Cardiac muscle cell (in vitro differentiated cells and primary cell): ENCODE measurements around the gene AOPEP. TPM values are rescaled to one million over a fixed set of nuclear protein-coding genes. Genes with fewer than 3 reads are reported as not detected.

ENCODE experiments used
- DNase-seq, 2 donors: peaks; one replicate each; pipeline versions ENCODE4 v3.0.0 to v3.0.0-alpha.2; 2010 to 2017; ENCODE audit warnings: low read depth in 1 of 2, low spot score in 1 of 2
- H3K27ac ChIP-seq: fragments of 200-600 bp; sonication (generic); 2 replicates; pipeline ENCODE4 v1.5.1; 2016
- H3K27me3 ChIP-seq: fragments of 200-600 bp; sonication (generic); 2 replicates; pipeline ENCODE4 v1.6.0; 2016; ENCODE audit warnings: control low read depth
- H3K36me3 ChIP-seq: fragments of 200-600 bp; sonication (generic); 2 replicates; pipeline ENCODE4 v1.5.1; 2016; ENCODE audit warnings: control low read depth
- H3K4me1 ChIP-seq: fragments of 200-600 bp; sonication (generic); 2 replicates; pipeline ENCODE4 v1.8.1; 2017; ENCODE audit warnings: low read depth, mild to moderate bottlenecking, mixed run types
- H3K4me3 ChIP-seq: fragments of 200-600 bp; sonication (generic); 2 replicates; pipeline ENCODE4 v1.5.1; 2016; ENCODE audit warnings: mild to moderate bottlenecking
- H3K9me3 ChIP-seq: fragments of 200-600 bp; sonication (generic); 2 replicates; pipeline ENCODE4 v1.5.1; 2017; ENCODE audit warnings: low read depth, mild to moderate bottlenecking, control low read depth
- polyA plus RNA-seq: library from polyadenylated mRNA; unstranded; fragments of >200 nt; fragmentation: Nextera tagmentation; extraction: Ambion mirVana; gene quantifications from 2 replicates; pipeline ENCODE4 v1.2.1, GENCODE V29; 2016
- total RNA-seq: library from RNA; depleted of rRNA; stranded (reverse); fragments of >200 nt; gene quantifications from 2 replicates; pipeline ENCODE4 v1.2.3, GENCODE V29; 2016
- TF ChIP-seq, protein P1 (sequence below): IDR thresholded peaks from 2 replicates; pipeline ENCODE4 v1.5.1; 2012; ENCODE audit warnings: low read depth, mild to moderate bottlenecking, low read length

The AOPEP gene
- total and polyA plus RNA-seq, 2 experiments from 2014 or later, result 46.8 to 88.7 TPM

DNA sequence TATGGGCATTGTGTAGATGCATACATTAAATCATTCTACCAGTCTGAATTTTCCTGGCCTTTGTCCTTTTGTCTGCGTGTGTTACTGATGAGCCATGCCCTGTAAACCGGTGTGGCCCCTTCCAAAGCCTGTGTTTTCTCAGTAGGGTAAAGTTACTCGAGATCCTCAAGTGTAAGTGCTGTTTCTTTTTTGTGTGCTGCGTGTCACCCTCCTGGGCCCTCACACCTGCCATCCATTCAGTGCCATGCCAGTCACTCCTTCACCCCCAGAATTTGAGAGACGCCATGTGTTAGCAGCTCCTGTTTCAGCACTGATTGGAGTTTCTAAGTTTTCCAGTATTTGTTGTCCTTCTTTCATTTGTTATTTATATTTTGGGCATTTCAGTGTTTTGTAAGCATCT, 302.8 kb downstream of the AOPEP start:
- H3K27ac ChIP-seq, result no peak overlapping the region
- H3K4me1 ChIP-seq, result peaks cover 42% of the 10 kb centered on the region
- TF ChIP-seq, protein P1, sequence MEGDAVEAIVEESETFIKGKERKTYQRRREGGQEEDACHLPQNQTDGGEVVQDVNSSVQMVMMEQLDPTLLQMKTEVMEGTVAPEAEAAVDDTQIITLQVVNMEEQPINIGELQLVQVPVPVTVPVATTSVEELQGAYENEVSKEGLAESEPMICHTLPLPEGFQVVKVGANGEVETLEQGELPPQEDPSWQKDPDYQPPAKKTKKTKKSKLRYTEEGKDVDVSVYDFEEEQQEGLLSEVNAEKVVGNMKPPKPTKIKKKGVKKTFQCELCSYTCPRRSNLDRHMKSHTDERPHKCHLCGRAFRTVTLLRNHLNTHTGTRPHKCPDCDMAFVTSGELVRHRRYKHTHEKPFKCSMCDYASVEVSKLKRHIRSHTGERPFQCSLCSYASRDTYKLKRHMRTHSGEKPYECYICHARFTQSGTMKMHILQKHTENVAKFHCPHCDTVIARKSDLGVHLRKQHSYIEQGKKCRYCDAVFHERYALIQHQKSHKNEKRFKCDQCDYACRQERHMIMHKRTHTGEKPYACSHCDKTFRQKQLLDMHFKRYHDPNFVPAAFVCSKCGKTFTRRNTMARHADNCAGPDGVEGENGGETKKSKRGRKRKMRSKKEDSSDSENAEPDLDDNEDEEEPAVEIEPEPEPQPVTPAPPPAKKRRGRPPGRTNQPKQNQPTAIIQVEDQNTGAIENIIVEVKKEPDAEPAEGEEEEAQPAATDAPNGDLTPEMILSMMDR, result no peak
- no peaks in the 10 kb centered on the region for H3K36me3 ChIP-seq
- no peak for DNase-seq
- H3K9me3 ChIP-seq, result no peaks in the 10 kb centered on the region
- H3K4me3 ChIP-seq, result no peak overlapping the region
- H3K27me3 ChIP-seq, result no peaks in the 10 kb centered on the region

DNA sequence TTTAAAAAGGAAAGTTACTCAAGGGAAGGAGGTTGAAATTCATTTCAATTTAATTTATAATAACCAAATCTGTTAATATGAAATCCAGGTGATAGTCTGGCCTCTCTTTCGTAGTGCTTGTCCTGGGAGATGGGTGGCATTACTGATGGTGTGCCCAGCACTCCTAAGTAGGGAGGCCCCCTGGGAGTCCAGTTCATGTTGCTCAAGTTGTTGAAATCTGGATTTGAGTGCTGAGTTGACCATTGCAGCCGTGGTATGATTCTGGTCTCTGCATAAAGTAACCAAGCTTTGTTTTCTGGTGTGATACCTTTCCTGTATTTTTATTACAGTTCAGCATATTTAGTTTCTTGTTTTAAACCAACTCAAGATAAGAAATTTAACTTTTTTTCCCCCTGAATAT, 303.2 kb downstream of the AOPEP start:
- Histone ChIP-seq H3K9me3 (no peaks in the 10 kb centered on the region), H3K27me3 (no peaks in the 10 kb centered on the region), H3K4me3 (no peak overlapping the region), H3K36me3 (no peaks in the 10 kb centered on the region), H3K4me1 (peaks cover 39% of the 10 kb centered on the region), H3K27ac (no peak overlapping the region)
- TF ChIP-seq, protein P1, result no peak
- no peak for DNase-seq

DNA sequence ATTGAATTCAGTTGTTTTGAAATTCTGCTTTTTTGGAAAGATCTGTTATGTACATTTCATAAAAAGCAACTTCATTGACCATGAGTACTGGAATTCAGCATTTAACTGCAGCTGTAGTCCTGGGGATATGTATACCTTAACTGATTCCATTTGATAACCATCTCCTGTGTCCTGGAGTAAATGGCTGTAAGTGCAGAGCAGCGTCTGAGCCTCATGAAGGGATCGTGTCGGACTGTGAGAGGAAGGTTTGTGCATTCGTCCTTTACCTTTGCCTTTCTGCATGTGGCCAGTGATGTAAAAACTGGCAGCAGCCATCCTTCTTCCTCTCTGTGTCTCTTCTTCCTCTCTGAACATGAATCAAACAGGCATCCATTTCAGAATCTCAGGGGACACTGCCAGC, 303.8 kb downstream of the AOPEP start:
- Histone ChIP-seq H3K27me3 (no peaks in the 10 kb centered on the region), H3K4me1 (peaks cover 39% of the 10 kb centered on the region), H3K4me3 (no peak overlapping the region), H3K9me3 (no peaks in the 10 kb centered on the region), H3K36me3 (no peaks in the 10 kb centered on the region), H3K27ac (no peak overlapping the region)
- DNase-seq, result no peak
- TF ChIP-seq, protein P1, result no peak

DNA sequence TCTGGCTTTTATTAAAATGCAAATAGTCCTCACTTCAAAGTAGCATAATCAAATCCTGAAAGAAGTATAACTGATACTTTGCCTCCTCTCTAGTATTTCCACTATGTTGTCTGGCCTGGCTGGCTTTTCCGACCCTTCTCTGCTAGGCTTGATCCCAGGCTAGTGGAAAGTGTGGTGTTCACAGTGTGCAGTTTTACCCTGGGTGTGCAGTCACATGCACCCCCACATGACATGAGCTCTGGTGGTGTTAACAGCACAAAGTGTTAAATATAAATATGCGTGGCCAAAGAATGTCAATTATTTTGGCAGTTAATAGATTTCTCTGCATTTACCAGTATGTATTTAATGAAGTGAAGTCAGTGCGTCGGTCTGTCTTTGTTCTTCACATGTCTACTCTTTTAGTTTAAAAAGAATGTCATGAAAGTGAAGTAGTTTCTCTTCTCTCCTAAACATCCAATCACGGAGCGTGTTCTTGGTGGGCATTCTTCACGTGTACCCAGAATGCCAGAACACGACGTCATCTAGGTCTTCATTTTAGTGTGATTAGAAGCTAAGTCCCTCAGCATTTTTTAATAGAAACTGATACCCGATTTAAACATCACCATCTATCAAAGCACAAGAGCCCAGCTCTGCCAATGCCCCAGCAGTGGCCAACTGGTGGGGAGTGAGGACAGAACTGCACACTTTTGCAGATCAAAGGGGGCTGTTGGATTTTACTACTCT, 304.6 kb downstream of the AOPEP start:
- Histone ChIP-seq H3K36me3 (no peaks in the 10 kb centered on the region), H3K4me1 (peaks cover 39% of the 10 kb centered on the region), H3K9me3 (no peaks in the 10 kb centered on the region), H3K27ac (peak overlapping the region; percentile 10), H3K4me3 (no peak overlapping the region), H3K27me3 (no peaks in the 10 kb centered on the region)
- no peak for DNase-seq
- TF ChIP-seq, protein P1, result no peak

DNA sequence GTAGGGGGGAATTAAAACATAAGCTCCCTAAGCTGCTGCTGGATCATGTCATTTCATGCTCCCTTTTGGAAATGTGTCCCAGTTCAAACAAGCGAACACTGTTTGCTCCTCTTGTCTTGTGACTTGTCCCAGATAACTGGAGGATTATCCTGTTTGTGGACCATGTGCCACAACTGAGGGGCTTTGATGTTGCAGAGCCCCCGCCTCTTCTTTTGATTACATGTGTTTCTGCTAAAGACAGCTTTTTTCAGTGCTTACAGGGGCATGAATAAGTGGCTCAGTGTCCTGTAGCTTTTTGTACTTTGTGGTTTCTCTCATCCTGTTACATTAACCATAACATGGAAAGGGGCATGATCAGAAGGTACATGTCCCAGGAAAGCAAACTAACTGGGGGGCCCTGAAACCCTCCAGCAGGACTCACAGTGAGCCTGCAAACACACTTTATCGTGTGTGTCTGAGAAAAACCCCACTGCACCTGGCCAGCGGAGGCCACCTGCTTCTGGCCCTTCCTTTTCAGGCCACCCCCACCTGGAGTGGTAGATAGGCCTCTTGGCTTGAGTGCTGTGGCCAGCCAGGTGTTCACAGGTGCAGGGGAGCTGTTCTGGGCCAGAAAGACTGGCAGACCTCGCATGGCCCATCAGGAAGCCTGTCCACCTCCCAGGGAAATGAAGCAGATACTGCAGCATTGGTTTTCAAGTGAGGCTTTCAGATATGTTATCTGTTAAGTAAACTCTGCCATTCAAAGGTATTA, 305.4 kb downstream of the AOPEP start:
- no peak for DNase-seq
- peak overlapping the region; percentile 10 for H3K27ac ChIP-seq
- H3K36me3 ChIP-seq, result no peaks in the 10 kb centered on the region
- no peak overlapping the region for H3K4me3 ChIP-seq
- H3K4me1 ChIP-seq, result peaks cover 39% of the 10 kb centered on the region
- H3K9me3 ChIP-seq, result no peaks in the 10 kb centered on the region
- no peaks in the 10 kb centered on the region for H3K27me3 ChIP-seq
- TF ChIP-seq, protein P1, result no peak
